ENCODE data around the gene SPAG17. TPM values are rescaled to one million over a fixed set of nuclear protein-coding genes. Genes with fewer than 3 reads are reported as not detected.
A peak's percentile ranks its signal among the peaks of the same experiment; 100 is the strongest.

The SPAG17 gene
- total RNA-seq, 1 donor from 2014 or later = 1.6 TPM

DNA sequence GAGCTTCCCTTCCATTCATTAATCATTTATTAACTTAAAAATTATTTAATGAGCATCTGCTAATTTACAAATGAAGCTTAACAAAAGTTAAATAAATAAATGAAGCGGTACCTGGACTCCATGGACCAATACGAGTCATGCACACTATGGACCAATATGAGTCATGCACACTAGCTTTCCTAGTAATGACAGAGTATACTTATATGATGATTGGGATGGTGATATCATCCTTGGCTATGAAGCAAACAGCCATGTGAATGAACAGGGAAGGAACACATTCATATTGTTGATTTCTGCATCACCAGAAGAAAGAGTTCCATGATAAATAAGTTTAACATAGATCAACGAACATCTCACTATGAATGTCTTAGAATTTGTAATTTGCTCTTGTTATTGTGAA, 109.9 kb downstream of the SPAG17 start:
- H4K20me1 ChIP-seq (ENCODE audit: low read depth) = no peaks in the 10 kb centered on the region
- H3K27ac Mint-ChIP-seq = no peak overlapping the region
- H3K9me3 ChIP-seq (ENCODE audit: low read depth) = no peaks in the 10 kb centered on the region
- no peaks in the 10 kb centered on the region for H3K36me3 ChIP-seq
- H2AFZ ChIP-seq (replicated peaks) = no peak overlapping the region
- DNase-seq (ENCODE audit: low spot score) = no peak
- H3K4me3 ChIP-seq = no peak overlapping the region
- no peaks in the 10 kb centered on the region for H3K36me3 Mint-ChIP-seq
- H3K9me3 Mint-ChIP-seq = no peaks in the 10 kb centered on the region
- no peak overlapping the region for H3K9ac ChIP-seq
- no peak overlapping the region for H3K4me2 ChIP-seq
- no peaks in the 10 kb centered on the region for H3F3A ChIP-seq (ENCODE audit: low read depth)
- H3K4me1 ChIP-seq = no peaks in the 10 kb centered on the region
- TF ChIP-seq EZH2phosphoT487 (IDR thresholded peaks at IDR 0.05) = no peak
- no peak for TF ChIP-seq EZH2 (IDR thresholded peaks at IDR 0.05)
- TF ChIP-seq, protein P1, sequence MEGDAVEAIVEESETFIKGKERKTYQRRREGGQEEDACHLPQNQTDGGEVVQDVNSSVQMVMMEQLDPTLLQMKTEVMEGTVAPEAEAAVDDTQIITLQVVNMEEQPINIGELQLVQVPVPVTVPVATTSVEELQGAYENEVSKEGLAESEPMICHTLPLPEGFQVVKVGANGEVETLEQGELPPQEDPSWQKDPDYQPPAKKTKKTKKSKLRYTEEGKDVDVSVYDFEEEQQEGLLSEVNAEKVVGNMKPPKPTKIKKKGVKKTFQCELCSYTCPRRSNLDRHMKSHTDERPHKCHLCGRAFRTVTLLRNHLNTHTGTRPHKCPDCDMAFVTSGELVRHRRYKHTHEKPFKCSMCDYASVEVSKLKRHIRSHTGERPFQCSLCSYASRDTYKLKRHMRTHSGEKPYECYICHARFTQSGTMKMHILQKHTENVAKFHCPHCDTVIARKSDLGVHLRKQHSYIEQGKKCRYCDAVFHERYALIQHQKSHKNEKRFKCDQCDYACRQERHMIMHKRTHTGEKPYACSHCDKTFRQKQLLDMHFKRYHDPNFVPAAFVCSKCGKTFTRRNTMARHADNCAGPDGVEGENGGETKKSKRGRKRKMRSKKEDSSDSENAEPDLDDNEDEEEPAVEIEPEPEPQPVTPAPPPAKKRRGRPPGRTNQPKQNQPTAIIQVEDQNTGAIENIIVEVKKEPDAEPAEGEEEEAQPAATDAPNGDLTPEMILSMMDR (IDR thresholded peaks at IDR 0.05) = no peak
- H3K4me3 Mint-ChIP-seq = no peak overlapping the region
- no peaks in the 10 kb centered on the region for H3K79me2 ChIP-seq (ENCODE audit: low read depth)
- peaks cover 5% of the 10 kb centered on the region for H3K27me3 Mint-ChIP-seq (ENCODE audit: insufficient read depth, low read depth)
- H3K27me3 ChIP-seq = no peaks in the 10 kb centered on the region
- peaks cover 9% of the 10 kb centered on the region for H3K4me1 Mint-ChIP-seq
- no peak overlapping the region for H3K27ac ChIP-seq

DNA sequence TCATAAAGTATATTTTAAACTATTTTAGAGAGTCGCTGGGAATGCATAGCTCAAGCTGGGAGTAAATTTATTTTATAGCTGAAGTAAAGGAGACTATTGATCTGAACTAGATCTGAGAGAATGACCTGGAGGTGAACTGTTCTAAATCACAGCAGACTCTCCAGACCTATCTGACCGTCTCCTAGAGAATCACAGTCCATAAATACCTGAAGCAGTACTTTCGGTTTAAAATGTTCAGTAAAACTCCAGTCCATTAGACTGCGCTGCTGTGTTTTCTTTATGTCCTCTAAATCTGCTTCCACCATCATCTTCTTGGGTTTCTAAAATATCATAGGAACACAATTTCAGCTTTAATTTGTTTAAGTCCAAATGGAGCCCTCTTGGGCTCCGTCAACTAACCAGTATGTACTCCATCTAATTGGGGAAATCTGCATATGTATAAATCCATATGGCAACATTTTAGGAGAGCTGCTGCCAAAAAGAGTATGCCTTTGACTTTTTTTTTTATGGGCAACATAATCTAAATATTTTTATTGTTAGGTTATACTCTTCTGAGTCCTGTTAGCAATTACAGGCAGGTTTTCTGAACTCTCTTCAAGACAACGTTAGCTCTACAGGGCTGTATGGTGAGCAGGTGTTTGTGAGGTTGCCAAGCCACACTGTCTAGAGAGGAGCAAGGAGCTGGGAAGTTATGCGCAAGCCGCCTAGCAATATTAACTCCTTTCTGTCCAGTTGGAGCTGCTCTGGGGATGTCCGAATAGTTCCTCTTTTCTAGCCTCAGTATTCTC, 111.2 kb downstream of the SPAG17 start:
- H3K27me3 ChIP-seq = no peaks in the 10 kb centered on the region
- no peak overlapping the region for H3K27ac ChIP-seq
- no peaks in the 10 kb centered on the region for H3K79me2 ChIP-seq (ENCODE audit: low read depth)
- no peaks in the 10 kb centered on the region for H3K36me3 ChIP-seq
- DNase-seq (ENCODE audit: low spot score) = peak; percentile 11
- H3K4me1 ChIP-seq = no peaks in the 10 kb centered on the region
- no peaks in the 10 kb centered on the region for H4K20me1 ChIP-seq (ENCODE audit: low read depth)
- H3K4me2 ChIP-seq = no peak overlapping the region
- H2AFZ ChIP-seq (replicated peaks) = no peak overlapping the region
- Mint-ChIP-seq H3K36me3 (no peaks in the 10 kb centered on the region), H3K27me3 (ENCODE audit: insufficient read depth, low read depth) (peaks cover 5% of the 10 kb centered on the region), H3K9me3 (no peaks in the 10 kb centered on the region), H3K27ac (no peak overlapping the region), H3K4me1 (peaks cover 9% of the 10 kb centered on the region), H3K4me3 (no peak overlapping the region)
- H3K9ac ChIP-seq = no peak overlapping the region
- no peaks in the 10 kb centered on the region for H3K9me3 ChIP-seq (ENCODE audit: low read depth)
- no peaks in the 10 kb centered on the region for H3F3A ChIP-seq (ENCODE audit: low read depth)
- TF ChIP-seq EZH2 (IDR thresholded peaks at IDR 0.05) (no peak), EZH2phosphoT487 (IDR thresholded peaks at IDR 0.05) (no peak)
- TF ChIP-seq, protein P1 (IDR thresholded peaks at IDR 0.05) = no peak
- H3K4me3 ChIP-seq = no peak overlapping the region

DNA sequence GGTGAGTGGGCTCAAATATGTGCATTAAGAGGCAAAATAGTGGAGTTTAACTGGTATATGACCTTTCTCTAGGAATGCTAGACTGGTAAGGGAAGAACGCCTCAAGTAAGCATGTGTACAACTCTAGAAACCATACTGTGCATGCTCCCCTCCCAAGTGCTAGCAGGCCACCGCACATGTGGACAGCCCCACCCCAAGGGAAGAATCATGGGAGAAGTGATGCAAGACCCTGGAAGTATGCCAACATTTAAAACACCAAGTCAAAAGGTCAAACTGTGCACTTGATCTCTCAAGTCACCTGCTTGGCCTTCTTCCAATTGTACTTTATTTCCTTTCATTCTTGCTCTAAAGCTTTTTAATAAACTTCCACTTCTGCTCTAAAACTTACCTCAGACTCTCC, 135.0 kb downstream of the SPAG17 start:
- no peaks in the 10 kb centered on the region for H3K36me3 ChIP-seq
- H3K4me2 ChIP-seq = no peak overlapping the region
- no peaks in the 10 kb centered on the region for H3K36me3 Mint-ChIP-seq
- no peak overlapping the region for H3K9ac ChIP-seq
- no peak overlapping the region for H3K4me3 ChIP-seq
- H3K27me3 Mint-ChIP-seq (ENCODE audit: insufficient read depth, low read depth) = peaks cover 2% of the 10 kb centered on the region
- no peaks in the 10 kb centered on the region for H4K20me1 ChIP-seq (ENCODE audit: low read depth)
- no peaks in the 10 kb centered on the region for H3K9me3 ChIP-seq (ENCODE audit: low read depth)
- no peak overlapping the region for H3K27ac ChIP-seq
- H3F3A ChIP-seq (ENCODE audit: low read depth) = no peaks in the 10 kb centered on the region
- no peaks in the 10 kb centered on the region for H3K27me3 ChIP-seq
- no peaks in the 10 kb centered on the region for H3K79me2 ChIP-seq (ENCODE audit: low read depth)
- TF ChIP-seq EZH2 (IDR thresholded peaks at IDR 0.05) (no peak), EZH2phosphoT487 (IDR thresholded peaks at IDR 0.05) (no peak)
- TF ChIP-seq, protein P1 (IDR thresholded peaks at IDR 0.05) = no peak
- H2AFZ ChIP-seq (replicated peaks) = no peak overlapping the region
- no peak for DNase-seq (ENCODE audit: low spot score)
- no peaks in the 10 kb centered on the region for H3K4me1 Mint-ChIP-seq
- no peaks in the 10 kb centered on the region for H3K4me1 ChIP-seq
- no peak overlapping the region for H3K4me3 Mint-ChIP-seq
- no peaks in the 10 kb centered on the region for H3K9me3 Mint-ChIP-seq
- no peak overlapping the region for H3K27ac Mint-ChIP-seq
